DMS153 treated with DMSO at 0.1 percent for 48 hours (cell line): Measurements from ENCODE around the gene NBL1.

Experiments
- DNase-seq: peaks from one replicate; lab custom pipeline; 2025; ENCODE audit not compliant: unreplicated experiment; lab: John Stamatoyannopoulos, UW

NBL1 gene

GRCh38 chr1:19665496-19666465 is 21.7 kb downstream of the NBL1 start:
- no peak for DNase-seq

GRCh38 chr1:19668888-19669287 is 24.8 kb downstream of the NBL1 start:
- DNase-seq, result no peak

GRCh38 chr1:19670787-19671186 is 26.7 kb downstream of the NBL1 start:
- no peak for DNase-seq

GRCh38 chr1:19672237-19672636 is 28.1 kb downstream of the NBL1 start:
- no peak for DNase-seq

GRCh38 chr1:19675797-19676196 is 31.7 kb downstream of the NBL1 start:
- no peak for DNase-seq

GRCh38 chr1:19676438-19676922 is 32.4 kb downstream of the NBL1 start:
- DNase-seq, result no peak

- no peak for DNase-seq
Measured at GRCh38 chr1:19678493-19678892, 34.4 kb downstream of the NBL1 start.

GRCh38 chr1:19678931-19679453 is 34.9 kb downstream of the NBL1 start:
- DNase-seq, result no peak

GRCh38 chr1:19679691-19680090 is 35.6 kb downstream of the NBL1 start:
- DNase-seq, result no peak

- DNase-seq, result no peak
Measured at GRCh38 chr1:19680644-19681043, 36.5 kb downstream of the NBL1 start.

- no peak for DNase-seq
Measured at GRCh38 chr1:19682257-19682656, 38.1 kb downstream of the NBL1 start.

GRCh38 chr1:19682901-19683300 is 38.8 kb downstream of the NBL1 start:
- no peak for DNase-seq

- DNase-seq, result no peak
Measured at GRCh38 chr1:19683351-19683750, 39.2 kb downstream of the NBL1 start.

GRCh38 chr1:19684677-19685076 is 40.6 kb downstream of the NBL1 start:
- no peak for DNase-seq

GRCh38 chr1:19685994-19686393 is 41.9 kb downstream of the NBL1 start:
- no peak for DNase-seq

- DNase-seq, result no peak
Measured at GRCh38 chr1:19687414-19687813, 43.3 kb downstream of the NBL1 start.

GRCh38 chr1:19688041-19688842 is 44.1 kb downstream of the NBL1 start:
- DNase-seq, result no peak

GRCh38 chr1:19689085-19689757 is 45.1 kb downstream of the NBL1 start:
- DNase-seq, result no peak

GRCh38 chr1:19689856-19690255 is 45.7 kb downstream of the NBL1 start:
- DNase-seq, result no peak

- DNase-seq, result no peak
Measured at GRCh38 chr1:19690342-19690741, 46.2 kb downstream of the NBL1 start.

GRCh38 chr1:19694298-19694697 is 50.2 kb downstream of the NBL1 start:
- DNase-seq, result no peak
